Ascending aorta (tissue), 2 donors: ENCODE results near the gene ADGRL3. TPM values are rescaled to one million over a fixed set of nuclear protein-coding genes. Genes with fewer than 3 reads are reported as not detected.
"Not testable (repeated sequence)": the region's sequence is repeated elsewhere in the genome, so short reads cannot be mapped to it uniquely, and the experiment has no call there.

Source experiments
- DNase-seq, 2 donors: peaks; one replicate each; pipeline ENCODE4 v3.0.0-alpha.2; 2019; ENCODE audit warnings: low spot score in 2 of 2
- H3K27ac ChIP-seq, 2 donors: fragments of 200-600 bp; sonication (generic); one replicate each; pipeline ENCODE4 v1.5.1; 2016 to 2017; ENCODE audit warnings: mild to moderate bottlenecking in 1 of 2
- H3K27me3 ChIP-seq: fragments of 200-600 bp; sonication (generic); one replicate; pipeline ENCODE4 v1.5.1; 2017
- H3K36me3 ChIP-seq, 2 donors: fragments of 200-600 bp; sonication (generic); one replicate each; pipeline ENCODE4 v1.5.1; 2016
- H3K4me1 ChIP-seq, 2 donors: fragments of 200-600 bp; sonication (generic); one replicate each; pipeline ENCODE4 v1.5.1; 2016 to 2017; ENCODE audit warnings: mild to moderate bottlenecking in 1 of 2
- H3K4me3 ChIP-seq, 2 donors: fragments of 200-600 bp; sonication (generic); one replicate each; pipeline ENCODE4 v1.5.1; 2016 to 2017; ENCODE audit warnings: mild to moderate bottlenecking in 1 of 2
- H3K9me3 ChIP-seq, 2 donors: fragments of 200-600 bp; sonication (generic); one replicate each; pipeline ENCODE4 v1.5.1; 2016
- CTCF ChIP-seq, 3 experiments: fragments of 200-600 bp in 2 of 3; fragments of 450-650 bp in 1 of 3; sonication (generic) in 2 of 3; IDR thresholded peaks; one replicate each; pipeline ENCODE4 v1.5.1; 2016 to 2019; ENCODE audit warnings: antibody characterized with exemption in 3 of 3, mild to moderate bottlenecking in 1 of 3, moderate library complexity in 1 of 3
- intact Hi-C: fragments of 100-400 bp; cut with DNase I; formaldehyde crosslinking; loops from one replicate; pipeline ENCODE4 v1.15.1; 2023
- total RNA-seq: library from RNA; depleted of rRNA; stranded (reverse); fragments of >200 nt; gene quantifications from one replicate; pipeline ENCODE4 v1.1.0, GENCODE V29; 2016

Gene ADGRL3
- total RNA-seq, 1 donor from 2014 or later = 22.2 TPM

DNA sequence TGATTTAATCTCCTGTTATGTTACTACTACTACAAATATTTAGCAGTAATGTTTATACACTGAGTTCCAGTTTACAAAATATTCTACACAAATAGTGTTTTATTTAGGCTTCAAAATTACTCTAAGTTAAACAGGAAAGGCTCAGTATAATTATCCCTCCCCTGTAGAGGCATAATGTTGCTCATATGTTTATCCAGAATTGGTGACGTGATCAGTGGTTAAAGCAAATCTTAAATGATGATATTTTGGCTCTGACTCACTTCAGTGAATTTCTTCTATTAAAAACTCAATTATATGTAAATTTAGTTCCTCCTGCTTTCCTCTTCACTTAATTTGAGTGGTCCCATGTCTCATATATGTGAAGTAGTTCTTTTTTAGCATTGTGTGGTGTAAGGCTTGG is 438.5 kb downstream of the ADGRL3 start:
- intact Hi-C loops = loop anchor here (10.0 kb wide), 1 partner anchor 356 kb away; no protein-coding TSS in a partner anchor
- Histone ChIP-seq H3K36me3 (no peaks in the 10 kb centered on the region), H3K9me3 (no peaks in the 10 kb centered on the region), H3K4me1 (no peaks in the 10 kb centered on the region), H3K27me3 (no peaks in the 10 kb centered on the region), H3K4me3 (no peak overlapping the region), H3K27ac (no peak overlapping the region)
- no peak for DNase-seq
- TF ChIP-seq CTCF (IDR thresholded peaks at IDR 0.05) = no peak

GRCh38 chr4:61646746-61647350 is 446.7 kb downstream of the ADGRL3 start:
- H3K36me3 ChIP-seq, H3K27me3 ChIP-seq, DNase-seq, H3K4me3 ChIP-seq, H3K9me3 ChIP-seq, H3K4me1 ChIP-seq, H3K27ac ChIP-seq, intact Hi-C loops: not testable (repeated sequence)

DNA sequence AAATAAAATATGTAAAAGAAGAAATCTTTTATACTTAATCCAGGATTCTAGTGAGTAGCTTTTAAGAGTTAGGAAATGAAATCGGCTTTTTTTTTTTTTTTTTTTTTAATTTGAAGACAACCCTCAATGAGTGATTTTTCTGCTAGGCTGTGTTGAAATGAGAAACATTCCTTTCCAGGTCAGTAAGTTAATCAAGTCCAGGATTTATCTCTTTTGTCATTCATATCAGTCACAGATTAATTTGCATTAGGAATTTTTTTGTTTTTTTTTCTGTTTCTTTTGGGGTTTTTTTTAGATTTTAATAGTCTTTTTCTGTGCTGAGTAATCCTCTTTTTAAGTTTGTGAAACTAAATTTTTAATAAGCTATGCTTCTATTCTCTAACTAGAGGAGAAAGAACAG is 448.1 kb downstream of the ADGRL3 start:
- Histone ChIP-seq H3K4me1 (no peaks in the 10 kb centered on the region), H3K27me3 (no peaks in the 10 kb centered on the region), H3K4me3 (no peak overlapping the region), H3K36me3 (no peaks in the 10 kb centered on the region), H3K9me3 (no peaks in the 10 kb centered on the region), H3K27ac (no peak overlapping the region)
- intact Hi-C loops = no loop called here
- DNase-seq = no peak
- no peak for TF ChIP-seq CTCF (IDR thresholded peaks at IDR 0.05)

DNA sequence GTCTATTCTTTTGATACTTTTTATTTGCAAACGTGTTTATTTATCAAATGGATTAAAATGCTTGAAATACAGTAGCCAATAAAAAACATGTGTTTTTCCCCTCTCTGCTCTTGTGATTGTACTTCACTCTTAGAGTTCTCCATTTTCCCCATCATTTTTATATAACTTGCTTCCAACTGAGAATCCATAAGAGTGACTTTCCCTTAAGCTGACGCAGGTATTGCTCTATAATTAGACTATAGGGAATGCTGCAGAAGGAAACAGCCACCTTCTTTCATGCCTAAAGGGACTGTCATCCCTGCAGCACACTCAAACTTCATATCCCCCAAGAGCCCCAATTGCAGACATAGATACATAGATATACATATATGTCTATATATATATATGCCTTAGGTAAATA is 456.9 kb downstream of the ADGRL3 start:
- Histone ChIP-seq H3K36me3 (no peaks in the 10 kb centered on the region), H3K27ac (no peak overlapping the region), H3K4me3 (no peak overlapping the region), H3K4me1 (no peaks in the 10 kb centered on the region), H3K27me3 (no peaks in the 10 kb centered on the region), H3K9me3 (no peaks in the 10 kb centered on the region)
- no peak for TF ChIP-seq CTCF (IDR thresholded peaks at IDR 0.05)
- intact Hi-C loops = no loop called here
- no peak for DNase-seq

DNA sequence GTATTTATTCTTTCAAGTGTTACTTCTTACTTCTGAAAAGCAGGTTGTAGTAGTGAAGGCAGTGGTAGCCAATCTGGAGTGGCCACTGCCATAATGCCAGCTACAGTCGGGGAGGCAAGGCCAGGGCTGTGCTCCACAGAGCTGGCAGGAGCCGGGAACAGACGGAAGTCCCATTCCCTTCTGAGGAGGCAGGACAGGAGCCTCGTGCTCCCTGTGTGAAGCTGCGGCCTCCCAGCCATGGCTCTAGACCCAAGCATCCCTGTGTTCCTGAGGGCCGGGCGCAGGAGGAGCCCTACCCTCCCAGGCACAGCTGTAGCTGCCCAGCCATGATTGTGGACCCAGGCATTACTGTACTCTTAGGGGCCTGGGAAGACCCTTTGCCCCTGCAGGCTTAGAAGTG is 461.8 kb downstream of the ADGRL3 start:
- TF ChIP-seq CTCF (IDR thresholded peaks at IDR 0.05) = no peak
- H3K27me3 ChIP-seq = no peaks in the 10 kb centered on the region
- H3K4me1 ChIP-seq = no peaks in the 10 kb centered on the region
- H3K27ac ChIP-seq = no peak overlapping the region
- H3K36me3 ChIP-seq = no peaks in the 10 kb centered on the region
- no peaks in the 10 kb centered on the region for H3K9me3 ChIP-seq
- H3K4me3 ChIP-seq = no peak overlapping the region
- DNase-seq = no peak
- intact Hi-C loops = no loop called here

DNA sequence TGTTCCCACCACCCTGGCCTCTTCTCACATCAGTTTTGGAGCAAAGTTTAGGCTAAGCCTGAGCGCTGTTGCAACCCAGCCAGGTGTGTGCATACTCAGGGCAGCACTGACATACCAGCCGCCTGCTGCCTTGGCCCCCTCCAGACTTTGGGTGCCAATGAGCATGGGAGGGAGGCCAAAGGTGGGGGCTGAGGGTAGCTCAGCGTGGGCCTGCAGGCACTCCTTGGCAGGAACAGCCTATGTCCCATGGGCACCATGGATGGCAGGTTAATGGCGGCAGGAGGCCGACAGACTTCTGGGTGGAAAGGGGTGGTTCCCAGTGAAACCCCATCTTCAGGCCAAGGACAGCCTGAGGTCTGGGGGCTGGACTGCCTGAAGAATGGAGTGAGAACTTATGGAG is 462.2 kb downstream of the ADGRL3 start:
- no peak for TF ChIP-seq CTCF (IDR thresholded peaks at IDR 0.05)
- Histone ChIP-seq H3K4me1 (no peaks in the 10 kb centered on the region), H3K4me3 (no peak overlapping the region), H3K36me3 (no peaks in the 10 kb centered on the region), H3K27ac (no peak overlapping the region), H3K27me3 (no peaks in the 10 kb centered on the region), H3K9me3 (no peaks in the 10 kb centered on the region)
- intact Hi-C loops = no loop called here
- DNase-seq = no peak
